Measurements from ENCODE around the gene DUT. TPM values are rescaled to one million over a fixed set of nuclear protein-coding genes. Genes with fewer than 3 reads are reported as not detected.

Gene DUT
- total RNA-seq (10 to 100 TPM; 54.8 to 77.7 TPM), polyA plus RNA-seq (100 to 1,000 TPM in 1 of 2 donors, 10 to 100 TPM in 1; 75.8 to 149 TPM)
- long read RNA-seq, donor 1, transcript DUT-201 (7 exons, 2,147 nt) = major isoform, 105 of 124 reads
- long read RNA-seq, donor 1, transcript DUT-205 (7 exons, 769 nt) = minor isoform, 10 of 124 reads
- long read RNA-seq, donor 1, transcript DUT-202 (6 exons, 1,935 nt) = minor isoform, 6 of 124 reads
- long read RNA-seq, donor 1, partial matches to known transcripts = 0 of 124 reads
- long read RNA-seq, donor 1, other reads (novel, unspliced or antisense) = 2 of 124 reads
- long read RNA-seq, donor 2, transcript DUT-205 (7 exons, 769 nt) = minor isoform, 6 of 72 reads
- long read RNA-seq, donor 2, transcript DUT-201 (7 exons, 2,147 nt) = major isoform, 37 of 72 reads
- long read RNA-seq, donor 2, transcript DUT-202 (6 exons, 1,935 nt) = minor isoform, 19 of 72 reads
- long read RNA-seq, donor 2, partial matches to known transcripts = 4 of 72 reads
- long read RNA-seq, donor 2, other reads (novel, unspliced or antisense) = 1 of 72 reads

GRCh38 chr15:48330855-48331795, at the start of gene DUT:
Gene DUT (plus strand): TSS chr15:48331429. CDS start chr15:48331516, 87 bp downstream.
- peaks cover 0 to 2% of the 10 kb centered on the region in 2 donors for H3K36me3 ChIP-seq (ENCODE audit: control insufficient read depth in 1 of 2, insufficient read depth in 2 of 2, low read length in 1 of 2)
- 0% methylated on average over 78 to 89 of the region's 89 CpGs for WGBS, 2 donors
- H3K27ac ChIP-seq (ENCODE audit: low read depth in 1 of 2, low read length in 2 of 2) = peak within 1 kb of the TSS; percentile 62 to 74
- peak within 1 kb of the TSS; percentile 58 to 82 for H3K4me3 ChIP-seq (ENCODE audit: low read length in 2 of 2)
- H3K27me3 ChIP-seq (ENCODE audit: control insufficient read depth in 1 of 2, insufficient read depth in 2 of 2, low read length in 1 of 2) = no peaks in the 10 kb centered on the region
- intact Hi-C loops (cut with DNase I) = loop anchor here in 1 of 2 donors (5.0 to 10.0 kb wide), 2 partner anchors 44 to 156 kb away; partner anchors contain the start of gene MYEF2
- DNase-seq (peak; percentile 92 to 95), ATAC-seq (ENCODE audit: low FRiP score) (peak; percentile 97)
- no peaks in the 10 kb centered on the region for H3K4me1 ChIP-seq (ENCODE audit: control insufficient read depth in 1 of 2, insufficient read depth in 2 of 2, low read length in 2 of 2)
- H3K9me3 ChIP-seq (ENCODE audit: control insufficient read depth, low read length) = no peaks in the 10 kb centered on the region

- no peak for DNase-seq
- H3K27me3 ChIP-seq (ENCODE audit: control insufficient read depth in 1 of 2, insufficient read depth in 2 of 2, low read length in 1 of 2) = no peaks in the 10 kb centered on the region
- H3K4me1 ChIP-seq (ENCODE audit: control insufficient read depth in 1 of 2, insufficient read depth in 2 of 2, low read length in 2 of 2) = peaks cover 4 to 24% of the 10 kb centered on the region in 2 donors
- no peak overlapping the region for H3K27ac ChIP-seq (ENCODE audit: low read depth in 1 of 2, low read length in 2 of 2)
- ATAC-seq (ENCODE audit: low FRiP score) = no peak
- H3K9me3 ChIP-seq (ENCODE audit: control insufficient read depth, low read length) = no peaks in the 10 kb centered on the region
- intact Hi-C loops (cut with DNase I) = loop anchor here (5.0 to 10.0 kb wide), 4 partner anchors 59 to 1087 kb away; no protein-coding TSS in a partner anchor
- WGBS, 2 donors = 82 to 86% methylated on average over 4 of the region's 4 CpGs
- H3K4me3 ChIP-seq (ENCODE audit: low read length in 2 of 2) = no peak overlapping the region
- no peaks in the 10 kb centered on the region for H3K36me3 ChIP-seq (ENCODE audit: control insufficient read depth in 1 of 2, insufficient read depth in 2 of 2, low read length in 1 of 2)
Observed at GRCh38 chr15:48281674-48282073, 49.6 kb upstream of the DUT start.

- intact Hi-C loops (cut with DNase I) = loop anchor here (5.0 to 10.0 kb wide), 4 partner anchors 60 to 1087 kb away; no protein-coding TSS in a partner anchor
- H3K36me3 ChIP-seq (ENCODE audit: control insufficient read depth in 1 of 2, insufficient read depth in 2 of 2, low read length in 1 of 2) = no peaks in the 10 kb centered on the region
- H3K27me3 ChIP-seq (ENCODE audit: control insufficient read depth in 1 of 2, insufficient read depth in 2 of 2, low read length in 1 of 2) = no peaks in the 10 kb centered on the region
- H3K27ac ChIP-seq (ENCODE audit: low read depth in 1 of 2, low read length in 2 of 2) = peak overlapping the region; percentile 8 to 76
- no peak overlapping the region for H3K4me3 ChIP-seq (ENCODE audit: low read length in 2 of 2)
- WGBS, 2 donors = 52 to 53% methylated on average over 4 of the region's 4 CpGs
- H3K4me1 ChIP-seq (ENCODE audit: control insufficient read depth in 1 of 2, insufficient read depth in 2 of 2, low read length in 2 of 2) = peaks cover 5 to 24% of the 10 kb centered on the region in 2 donors
- H3K9me3 ChIP-seq (ENCODE audit: control insufficient read depth, low read length) = no peaks in the 10 kb centered on the region
- no peak for ATAC-seq (ENCODE audit: low FRiP score)
- no peak for DNase-seq
Observed at GRCh38 chr15:48282216-48282615, 49.0 kb upstream of the DUT start.

GRCh38 chr15:48283396-48284145, 47.7 kb upstream of the DUT start:
- ATAC-seq (ENCODE audit: low FRiP score) = peak; percentile 62
- intact Hi-C loops (cut with DNase I) = loop anchor here (5.0 to 10.0 kb wide), 4 partner anchors 61 to 1089 kb away; no protein-coding TSS in a partner anchor

GRCh38 chr15:48285329-48286214, 45.7 kb upstream of the DUT start:
- DNase-seq = peak in 1 of 2 donors; percentile 56
- peak overlapping the region; percentile 60 to 68 for H3K27ac ChIP-seq (ENCODE audit: low read depth in 1 of 2, low read length in 2 of 2)

More at GRCh38 chr15:48283396-48284145, 47.7 kb upstream of the DUT start:
- no peak for DNase-seq
- 4 to 8% methylated on average over 6 of the region's 6 CpGs for WGBS, 2 donors
- H3K27me3 ChIP-seq (ENCODE audit: control insufficient read depth in 1 of 2, insufficient read depth in 2 of 2, low read length in 1 of 2) = no peaks in the 10 kb centered on the region
- no peaks in the 10 kb centered on the region for H3K9me3 ChIP-seq (ENCODE audit: control insufficient read depth, low read length)
- H3K36me3 ChIP-seq (ENCODE audit: control insufficient read depth in 1 of 2, insufficient read depth in 2 of 2, low read length in 1 of 2) = no peaks in the 10 kb centered on the region
- peaks cover 5 to 24% of the 10 kb centered on the region in 2 donors for H3K4me1 ChIP-seq (ENCODE audit: control insufficient read depth in 1 of 2, insufficient read depth in 2 of 2, low read length in 2 of 2)
- no peak overlapping the region for H3K4me3 ChIP-seq (ENCODE audit: low read length in 2 of 2)
- H3K27ac ChIP-seq (ENCODE audit: low read depth in 1 of 2, low read length in 2 of 2) = peak overlapping the region; percentile 64 to 87

GRCh38 chr15:48289628-48290027, 41.6 kb upstream of the DUT start:
- 82 to 88% methylated on average over 2 of the region's 2 CpGs for WGBS, 2 donors
- H3K27ac ChIP-seq (ENCODE audit: low read depth in 1 of 2, low read length in 2 of 2) = no peak overlapping the region
- ATAC-seq (ENCODE audit: low FRiP score) (no peak), DNase-seq (no peak)
- no peaks in the 10 kb centered on the region for H3K9me3 ChIP-seq (ENCODE audit: control insufficient read depth, low read length)
- intact Hi-C loops (cut with DNase I) = loop anchor here (5.0 to 10.0 kb wide), 5 partner anchors 43 to 1095 kb away; partner anchors contain the start of genes DUT (in 1 of the 2) and SEMA6D (in 1 of the 2)
- no peaks in the 10 kb centered on the region for H3K27me3 ChIP-seq (ENCODE audit: control insufficient read depth in 1 of 2, insufficient read depth in 2 of 2, low read length in 1 of 2)
- H3K36me3 ChIP-seq (ENCODE audit: control insufficient read depth in 1 of 2, insufficient read depth in 2 of 2, low read length in 1 of 2) = no peaks in the 10 kb centered on the region
- H3K4me3 ChIP-seq (ENCODE audit: low read length in 2 of 2) = no peak overlapping the region
- peaks cover 2 to 5% of the 10 kb centered on the region in 2 donors for H3K4me1 ChIP-seq (ENCODE audit: control insufficient read depth in 1 of 2, insufficient read depth in 2 of 2, low read length in 2 of 2)

More at GRCh38 chr15:48285329-48286214, 45.7 kb upstream of the DUT start:
- Histone ChIP-seq H3K4me1 (ENCODE audit: control insufficient read depth in 1 of 2, insufficient read depth in 2 of 2, low read length in 2 of 2) (peaks cover 5 to 24% of the 10 kb centered on the region in 2 donors), H3K36me3 (ENCODE audit: control insufficient read depth in 1 of 2, insufficient read depth in 2 of 2, low read length in 1 of 2) (no peaks in the 10 kb centered on the region), H3K4me3 (ENCODE audit: low read length in 2 of 2) (peak overlapping the region in 1 of 2 donors; percentile 69), H3K9me3 (ENCODE audit: control insufficient read depth, low read length) (no peaks in the 10 kb centered on the region), H3K27me3 (ENCODE audit: control insufficient read depth in 1 of 2, insufficient read depth in 2 of 2, low read length in 1 of 2) (no peaks in the 10 kb centered on the region)
- intact Hi-C loops (cut with DNase I) = loop anchor here (5.0 to 10.0 kb wide), 5 partner anchors 47 to 1091 kb away; partner anchors contain the start of genes DUT (in 1 of the 2) and SEMA6D (in 1 of the 2)
- peak; percentile 92 for ATAC-seq (ENCODE audit: low FRiP score)
- 1 to 2% methylated on average over 14 of the region's 14 CpGs for WGBS, 2 donors

- WGBS, 2 donors = 97 to 98% methylated on average over 4 of the region's 4 CpGs
- intact Hi-C loops (cut with DNase I) = no loop called here
- no peaks in the 10 kb centered on the region for H3K4me1 ChIP-seq (ENCODE audit: control insufficient read depth in 1 of 2, insufficient read depth in 2 of 2, low read length in 2 of 2)
- H3K4me3 ChIP-seq (ENCODE audit: low read length in 2 of 2) = no peak overlapping the region
- no peaks in the 10 kb centered on the region for H3K36me3 ChIP-seq (ENCODE audit: control insufficient read depth in 1 of 2, insufficient read depth in 2 of 2, low read length in 1 of 2)
- ATAC-seq (ENCODE audit: low FRiP score) (no peak), DNase-seq (no peak)
- no peak overlapping the region for H3K27ac ChIP-seq (ENCODE audit: low read depth in 1 of 2, low read length in 2 of 2)
- H3K9me3 ChIP-seq (ENCODE audit: control insufficient read depth, low read length) = no peaks in the 10 kb centered on the region
- H3K27me3 ChIP-seq (ENCODE audit: control insufficient read depth in 1 of 2, insufficient read depth in 2 of 2, low read length in 1 of 2) = no peaks in the 10 kb centered on the region
Observed at GRCh38 chr15:48292458-48292857, 38.8 kb upstream of the DUT start.

Measured in aorta (tissue), 5 donors.